Left kidney (tissue), 2 donors: ENCODE results near the gene CHKA. TPM values are rescaled to one million over a fixed set of nuclear protein-coding genes. Genes with fewer than 3 reads are reported as not detected.

Experiments used
- DNase-seq: peaks from one replicate; pipeline ENCODE4 v3.0.0-alpha.2; 2013
- polyA plus RNA-seq: library from polyadenylated mRNA; unstranded; fragments of 120-200 nt; gene quantifications from one replicate; pipeline ENCODE4 v1.2.1, GENCODE V29; 2013; ENCODE audit not compliant: insufficient read length

Gene CHKA
- polyA plus RNA-seq, 1 donor = 62.2 TPM

DNA sequence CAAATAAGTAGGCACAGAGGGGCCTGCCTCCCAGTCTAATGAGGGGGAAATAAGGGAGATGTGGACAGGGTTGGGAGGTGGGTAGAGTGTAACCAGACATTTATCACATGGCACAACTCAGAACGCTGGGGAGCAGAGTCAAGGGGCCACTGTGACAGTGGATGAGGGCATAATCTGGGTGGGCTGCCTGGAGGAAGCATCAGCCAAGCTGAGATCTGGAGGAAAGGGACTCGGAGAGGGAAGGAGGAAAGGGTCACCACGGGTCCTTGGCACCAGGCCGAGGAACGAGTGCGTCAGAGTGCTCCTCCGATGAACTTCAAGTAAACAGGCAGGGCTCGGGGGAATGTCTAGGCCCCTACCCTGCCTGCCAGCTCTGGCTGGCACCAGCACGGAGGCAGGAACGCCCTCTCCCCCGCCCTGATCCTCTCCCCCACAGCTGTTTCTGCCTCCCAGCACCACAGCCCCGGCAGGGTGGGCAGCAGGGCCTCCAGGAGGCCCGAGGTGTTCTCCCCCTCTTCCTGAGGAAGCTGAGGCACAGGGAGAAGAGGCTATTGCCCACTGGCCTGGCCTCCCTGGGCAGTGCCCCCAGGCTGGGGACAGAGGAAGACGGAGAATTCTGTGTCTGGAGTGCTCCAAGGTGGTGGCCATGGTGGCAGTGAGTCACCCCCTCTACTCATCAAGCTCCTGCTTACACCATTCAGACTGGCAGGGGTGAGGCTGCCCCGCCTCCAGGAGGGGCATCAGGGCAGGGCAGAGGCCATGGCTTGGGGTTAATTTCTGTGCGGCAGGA, 106.8 kb downstream of the CHKA start:
- DNase-seq = no peak

DNA sequence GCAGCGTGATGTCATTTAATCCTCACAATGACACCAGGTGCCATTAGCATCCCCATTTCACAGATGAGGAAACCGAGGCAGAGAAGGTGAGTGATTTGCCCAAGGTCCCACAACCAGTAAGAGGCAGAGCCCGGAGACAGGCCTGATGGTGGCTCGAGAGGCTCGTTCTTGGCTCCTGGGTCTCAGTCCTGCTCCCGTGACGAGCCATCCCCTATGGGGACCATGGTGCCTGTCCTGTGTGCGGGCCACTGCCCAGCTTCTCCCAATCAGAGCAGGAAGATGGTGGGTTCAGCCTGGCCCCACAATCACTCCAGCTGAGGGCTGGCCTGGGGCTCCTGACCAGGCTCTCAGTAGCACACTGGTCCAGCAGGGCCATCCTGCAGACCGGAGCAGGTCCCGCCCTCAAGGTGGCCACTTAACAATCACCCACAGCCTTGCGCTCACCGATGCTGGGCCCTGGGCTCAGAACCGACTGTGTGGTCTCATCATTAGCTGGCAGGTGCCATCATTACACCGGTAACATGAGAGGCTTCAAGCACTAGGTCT, 107.5 kb downstream of the CHKA start:
- DNase-seq = no peak

DNA sequence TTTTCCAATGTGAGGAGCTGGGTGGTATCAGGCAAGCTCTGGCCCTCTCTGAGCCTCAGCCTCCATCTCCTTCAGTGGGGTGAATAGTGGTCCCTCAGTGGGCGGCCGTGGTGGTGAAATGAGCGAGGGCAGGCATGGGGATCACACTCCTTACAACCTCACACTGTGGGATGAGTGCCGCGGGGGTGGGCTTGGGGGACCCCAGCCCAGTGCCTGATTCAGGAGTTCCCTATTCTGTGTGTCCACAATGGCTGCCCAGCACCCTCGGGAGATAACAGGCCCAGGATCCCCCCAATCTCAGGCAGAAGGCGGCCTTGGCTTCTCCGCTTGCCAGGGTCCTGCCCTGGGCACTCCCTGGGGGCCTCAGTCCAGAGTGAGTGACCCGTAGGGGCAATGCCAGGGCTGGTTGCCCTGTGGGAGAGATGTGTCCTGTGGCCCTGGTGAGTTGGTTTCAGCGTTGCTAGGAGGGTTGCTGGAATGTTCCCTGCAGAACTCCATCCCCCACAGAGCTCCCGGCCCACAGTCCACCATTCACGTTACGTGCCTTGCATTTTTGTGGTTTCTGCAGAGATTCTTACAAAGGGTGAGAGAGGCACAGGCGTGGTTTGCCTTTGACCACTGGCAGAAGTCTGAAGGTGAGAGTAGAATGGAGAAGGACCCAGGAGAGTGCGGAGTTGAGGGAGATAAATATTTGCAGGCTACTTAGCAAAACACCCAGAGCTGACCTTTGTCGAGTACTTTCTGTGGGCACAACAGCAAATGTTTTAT, 108.2 kb downstream of the CHKA start:
- DNase-seq = no peak

DNA sequence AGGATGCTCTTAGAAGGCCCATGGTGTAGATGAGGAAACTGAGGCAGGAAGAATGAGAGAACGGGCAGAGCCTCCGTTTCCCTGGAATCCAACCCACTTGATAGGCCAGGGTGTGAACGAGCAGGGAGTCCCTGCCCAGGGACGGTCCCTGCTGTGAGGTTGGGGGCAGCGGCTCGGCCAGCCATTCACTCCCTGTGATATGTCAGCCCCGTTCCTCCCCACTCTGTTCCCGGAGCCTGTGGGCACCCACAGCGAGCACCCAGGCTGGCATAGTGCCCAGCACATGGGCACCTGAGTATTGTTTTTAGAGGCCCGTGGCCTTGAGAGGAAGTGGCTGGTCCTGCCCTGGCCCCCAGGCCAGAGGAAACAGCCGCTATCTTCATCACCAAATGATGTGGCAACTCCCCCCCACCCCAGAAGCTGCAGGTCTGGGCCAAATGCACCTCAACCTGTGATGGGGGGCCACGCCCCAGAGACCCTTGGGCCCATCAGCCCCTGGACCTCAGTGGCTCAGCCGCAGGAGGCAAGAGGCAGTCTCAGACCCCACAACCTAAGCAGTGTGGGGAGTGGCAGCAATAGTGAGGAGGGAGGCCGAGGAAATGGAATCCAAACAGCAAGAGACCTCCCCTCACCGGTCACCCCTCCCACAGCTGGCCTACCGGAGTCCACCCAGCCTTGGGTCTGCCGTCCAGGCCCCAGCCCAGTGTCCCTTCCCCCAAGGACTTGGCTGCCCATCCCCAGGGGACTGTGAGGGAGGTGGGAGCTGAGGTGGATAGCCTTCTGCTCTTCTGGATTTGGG, 108.9 kb downstream of the CHKA start:
- no peak for DNase-seq

DNA sequence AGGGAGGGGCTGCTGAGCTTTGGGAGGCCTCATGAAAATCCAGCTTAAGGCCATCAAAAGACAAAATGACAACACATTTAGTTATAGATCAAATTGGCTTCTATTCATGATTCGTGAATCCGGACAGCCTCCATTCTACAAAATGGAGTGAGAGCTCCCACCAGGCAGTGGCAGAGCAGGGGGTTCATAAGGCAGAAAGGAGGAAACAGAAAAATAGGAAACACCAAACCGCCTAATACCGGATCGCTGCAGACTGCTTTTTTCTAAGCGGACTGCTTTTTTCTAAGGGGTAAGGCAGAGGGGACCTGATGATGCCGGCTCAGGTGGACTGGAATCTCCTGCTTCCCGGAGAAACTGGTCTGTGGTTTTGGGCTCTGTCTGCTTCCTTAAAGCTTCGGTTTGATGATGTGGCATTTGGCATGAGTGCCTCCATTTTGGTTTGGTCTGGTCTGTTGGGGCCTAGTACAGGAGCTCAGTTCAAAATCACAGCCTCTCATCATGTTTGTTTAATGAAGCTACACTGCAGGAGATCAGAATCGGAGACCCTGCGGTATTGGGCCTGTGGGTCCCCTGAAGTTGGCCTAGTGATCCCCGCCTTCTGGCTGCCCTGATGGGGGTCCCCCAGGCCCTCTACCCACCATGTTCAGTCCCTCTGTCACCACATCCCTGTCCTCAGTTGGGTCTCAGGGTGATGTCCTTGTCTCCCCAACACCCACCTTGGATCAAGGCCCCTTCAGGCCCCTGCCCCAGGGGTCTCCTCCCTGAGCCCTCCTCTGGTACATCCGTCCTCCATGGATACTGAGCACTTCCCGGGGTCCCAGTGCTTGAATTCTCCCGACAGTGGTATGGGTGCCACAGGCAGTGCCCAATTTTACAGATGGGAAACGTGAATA, 109.9 kb downstream of the CHKA start:
- no peak for DNase-seq

DNA sequence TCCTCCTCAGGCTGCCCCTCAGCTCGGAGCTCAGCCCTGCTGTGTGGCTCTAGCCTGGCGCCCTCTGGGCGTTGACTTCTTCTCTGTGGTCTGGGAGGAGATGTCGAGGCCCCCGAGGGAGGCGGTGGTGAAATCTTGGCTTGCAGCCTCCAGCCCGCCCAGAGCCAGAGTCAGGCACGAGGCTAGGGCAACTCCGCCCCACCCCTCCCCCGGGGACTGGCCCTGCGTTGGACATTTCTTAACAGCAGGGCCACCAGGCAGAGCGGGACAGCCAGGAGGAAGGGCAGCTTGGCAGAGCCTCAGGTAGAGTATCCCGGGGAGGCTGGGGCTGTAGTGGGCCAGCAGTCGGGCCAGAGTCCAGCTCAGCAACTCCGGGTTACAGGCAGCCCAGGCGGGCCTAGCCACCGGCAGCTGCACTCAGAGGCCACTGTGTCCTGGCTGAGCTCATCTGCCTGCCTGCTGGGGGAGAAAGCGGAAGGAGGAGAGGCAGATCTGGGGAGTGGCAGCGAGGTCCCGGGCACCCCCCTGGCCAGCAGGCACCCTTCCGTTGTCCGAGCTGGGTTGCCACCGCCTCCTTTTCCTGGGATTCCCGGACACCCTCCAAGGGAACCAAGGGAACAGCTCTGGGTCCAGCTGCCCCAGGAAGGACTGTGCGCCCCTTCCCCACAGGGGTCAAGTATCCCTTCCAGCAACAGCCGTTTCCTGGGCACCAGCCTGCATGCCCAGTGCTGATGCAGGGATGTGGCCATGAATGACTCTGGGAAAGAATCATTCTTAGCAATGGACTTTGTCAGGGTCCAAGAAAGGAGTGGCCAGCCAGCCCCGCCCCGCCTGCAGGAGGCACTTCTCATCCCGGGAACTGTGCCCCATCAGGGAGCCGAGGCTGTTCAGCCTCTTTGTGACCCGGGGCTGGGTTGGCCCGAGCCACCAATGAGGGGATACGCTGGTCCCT, 110.8 kb downstream of the CHKA start, which contains the start of gene ALDH3B1:
Gene ALDH3B1, plus strand, starts transcription at position 238 of the 952 bp plus-strand sequence. CDS start 4,971 bp downstream, outside the sequence.
- no peak for DNase-seq

DNA sequence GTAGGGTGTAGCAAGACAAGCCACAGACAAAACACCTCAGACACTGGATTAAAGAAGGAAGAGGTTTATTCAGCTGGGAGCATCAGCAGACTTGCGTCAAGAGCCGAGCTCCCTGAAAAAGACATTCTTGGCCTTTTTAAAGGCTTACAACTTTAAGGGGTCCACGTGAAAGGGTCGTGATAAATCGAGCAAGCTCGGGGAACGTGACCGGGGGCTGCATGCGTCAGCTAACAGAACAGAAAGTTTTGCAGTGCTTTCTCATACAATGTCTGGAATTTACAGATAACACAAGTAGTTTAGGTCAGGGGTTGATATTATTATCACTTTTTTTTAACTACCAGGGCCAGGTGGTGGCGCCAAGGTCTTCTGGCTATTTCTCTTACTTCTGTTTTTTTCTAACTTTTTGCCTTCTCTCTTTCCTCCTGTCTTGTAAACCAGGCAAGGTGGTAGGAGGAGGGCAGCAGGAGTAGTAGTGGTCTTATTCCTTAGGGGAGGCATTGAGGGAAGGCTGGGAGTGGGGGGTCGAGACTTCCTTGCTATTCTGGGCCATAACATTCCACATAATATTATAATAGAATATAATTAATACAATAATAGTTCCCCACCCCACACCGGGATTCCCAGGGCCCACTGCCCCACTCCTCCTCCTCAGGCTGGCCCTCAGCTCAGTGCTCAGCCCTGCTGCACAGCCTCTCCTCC, 111.6 kb downstream of the CHKA start:
- DNase-seq = no peak

DNA sequence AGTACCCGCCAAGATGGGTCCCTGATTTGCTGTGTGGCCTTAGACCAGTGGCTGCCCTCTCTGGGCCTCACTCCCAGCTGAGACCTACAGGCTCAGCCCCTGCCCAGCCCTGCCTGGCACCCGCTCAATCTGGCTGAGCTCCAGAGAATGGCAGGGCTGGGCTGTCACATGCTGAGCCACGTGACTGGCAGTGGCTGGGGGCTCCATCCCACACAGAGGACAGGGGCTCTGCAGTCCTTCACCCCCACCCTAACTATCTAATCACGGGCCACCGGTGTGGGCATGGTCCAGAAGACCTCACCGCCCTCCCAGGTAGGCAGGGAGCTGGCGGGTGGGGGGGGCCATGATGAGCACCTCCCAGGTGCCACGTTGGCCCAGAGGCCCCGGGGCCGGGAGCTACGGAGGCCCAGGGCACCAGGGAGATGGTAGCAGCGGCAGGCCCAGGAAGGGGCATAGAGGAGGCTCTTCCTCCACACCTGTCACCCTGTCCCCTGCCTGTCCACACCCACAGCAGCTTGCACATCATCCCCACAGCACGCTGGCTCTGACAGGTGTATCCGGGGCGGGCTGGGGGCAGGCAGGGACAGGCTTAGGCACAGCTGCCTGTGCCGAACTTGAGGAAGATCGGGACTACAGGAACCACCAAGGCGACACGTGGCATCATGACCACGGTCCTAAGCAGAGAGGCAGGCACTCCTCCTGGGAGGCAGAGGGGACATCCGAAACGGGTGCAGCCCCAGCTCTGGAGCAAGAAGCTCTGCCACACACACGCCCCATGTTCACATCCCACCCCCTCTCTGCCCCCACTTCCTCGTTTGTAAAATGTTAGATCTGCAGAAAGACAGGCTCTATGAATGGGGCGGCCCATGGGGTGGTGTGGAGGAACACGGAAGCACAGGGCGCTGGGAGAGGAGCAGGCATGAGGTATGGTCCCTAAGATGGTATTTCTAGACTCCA, 112.5 kb downstream of the CHKA start:
- DNase-seq = no peak

DNA sequence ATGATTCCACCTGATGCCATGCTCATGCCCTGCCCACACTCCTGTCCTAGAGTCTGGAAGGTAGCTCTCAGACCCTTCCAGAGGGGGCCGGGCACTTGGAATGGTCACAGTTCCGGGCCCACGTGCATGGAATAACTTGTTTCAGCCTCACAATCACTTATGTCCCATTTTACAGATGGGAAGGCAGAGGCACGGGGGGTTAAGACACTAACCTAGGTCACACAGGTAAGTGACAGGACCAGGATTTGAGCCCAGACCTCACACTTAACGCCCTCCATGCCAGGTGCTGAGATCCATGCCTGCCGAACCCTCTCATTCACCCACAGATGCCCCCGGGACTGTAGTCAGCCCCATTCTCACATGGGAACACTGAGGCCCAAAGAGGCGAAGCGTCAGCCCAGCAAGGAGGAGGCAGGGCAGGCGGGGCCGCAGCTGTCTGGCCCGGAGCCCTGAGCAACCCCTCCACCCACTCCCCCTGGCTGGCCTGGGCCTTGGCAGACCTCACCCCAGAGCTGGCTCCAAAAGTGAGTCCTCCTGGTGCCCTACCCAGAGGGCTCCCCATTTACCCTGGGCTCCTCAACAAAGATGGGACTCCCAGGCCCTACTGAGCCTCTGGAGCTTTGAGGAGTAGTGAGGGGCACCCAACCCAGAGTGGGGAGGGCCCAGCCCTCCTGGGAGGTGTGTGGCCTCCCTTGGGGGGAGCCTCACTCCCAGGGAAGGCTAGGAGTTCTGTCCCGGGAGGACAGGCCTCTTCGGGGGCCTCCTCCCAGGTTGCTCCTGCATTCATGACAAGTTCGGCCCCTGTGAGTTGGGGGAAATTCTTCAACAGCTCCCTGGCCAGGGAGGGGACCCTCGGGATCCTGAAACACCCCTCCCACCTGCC, 113.4 kb downstream of the CHKA start:
- no peak for DNase-seq

DNA sequence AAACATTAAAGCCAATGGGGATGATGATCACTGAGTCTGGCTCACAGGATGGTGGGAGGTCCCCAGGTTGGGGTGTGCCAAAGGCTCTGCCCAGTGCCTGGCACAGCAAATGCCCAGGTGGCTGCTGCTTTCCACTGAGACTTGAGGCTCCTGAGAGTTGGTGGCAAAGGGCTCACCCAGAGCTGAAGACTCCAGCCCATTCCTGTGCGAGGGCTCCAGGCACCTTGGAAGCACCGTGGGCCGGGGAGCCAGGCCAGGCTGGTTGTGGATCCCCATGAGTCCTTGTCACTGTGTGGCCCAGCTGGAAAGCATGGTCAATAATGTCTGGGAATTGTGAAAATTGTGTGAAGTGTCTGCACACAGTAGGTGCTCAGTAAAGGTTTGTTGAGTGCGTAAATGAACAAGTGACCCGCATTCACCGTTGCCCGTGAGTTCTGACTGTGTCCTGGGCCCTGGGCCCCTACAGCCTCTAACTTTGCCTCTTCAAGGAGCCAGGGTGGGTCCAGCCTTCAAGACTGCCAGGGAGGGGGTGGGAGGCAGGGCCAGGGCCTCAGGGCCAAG, 114.5 kb downstream of the CHKA start:
- no peak for DNase-seq

DNA sequence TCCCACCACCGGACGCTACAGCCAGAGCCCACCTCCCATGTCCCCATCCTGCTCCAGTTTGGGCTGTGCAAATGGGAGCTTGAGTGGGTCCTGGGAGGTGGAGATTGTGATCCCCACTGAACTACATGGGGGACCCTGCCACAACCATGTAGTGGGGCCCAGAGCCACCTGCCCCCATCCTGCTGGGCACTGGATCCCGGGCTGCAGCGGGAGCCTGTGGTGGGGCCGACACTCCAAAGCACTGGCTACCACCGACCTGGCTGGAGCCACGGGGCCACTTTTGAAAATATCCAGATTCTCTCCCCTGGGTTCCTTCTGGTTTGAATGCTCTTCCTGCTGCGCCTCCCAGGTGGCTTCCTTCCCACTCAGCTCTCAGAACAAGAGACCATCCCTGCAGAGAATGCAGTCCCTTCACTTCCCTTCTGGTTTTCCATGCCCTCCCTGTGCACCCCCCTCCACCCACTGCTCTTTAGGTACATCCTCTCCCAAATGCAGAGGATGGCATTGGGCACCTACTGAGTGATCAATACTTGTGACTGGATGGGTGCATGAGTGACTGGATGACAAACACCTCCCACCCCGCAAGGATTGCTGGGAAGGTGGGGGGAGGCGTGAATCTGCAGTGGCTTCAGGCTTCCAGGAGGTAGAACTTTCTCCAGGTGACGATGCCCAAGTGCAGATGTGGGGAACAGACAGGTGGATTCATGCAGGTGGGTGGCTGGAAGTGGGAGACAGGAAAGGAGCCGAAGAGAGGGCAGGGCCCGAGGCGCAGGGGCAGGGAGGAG, 116.4 kb downstream of the CHKA start:
- DNase-seq = no peak

DNA sequence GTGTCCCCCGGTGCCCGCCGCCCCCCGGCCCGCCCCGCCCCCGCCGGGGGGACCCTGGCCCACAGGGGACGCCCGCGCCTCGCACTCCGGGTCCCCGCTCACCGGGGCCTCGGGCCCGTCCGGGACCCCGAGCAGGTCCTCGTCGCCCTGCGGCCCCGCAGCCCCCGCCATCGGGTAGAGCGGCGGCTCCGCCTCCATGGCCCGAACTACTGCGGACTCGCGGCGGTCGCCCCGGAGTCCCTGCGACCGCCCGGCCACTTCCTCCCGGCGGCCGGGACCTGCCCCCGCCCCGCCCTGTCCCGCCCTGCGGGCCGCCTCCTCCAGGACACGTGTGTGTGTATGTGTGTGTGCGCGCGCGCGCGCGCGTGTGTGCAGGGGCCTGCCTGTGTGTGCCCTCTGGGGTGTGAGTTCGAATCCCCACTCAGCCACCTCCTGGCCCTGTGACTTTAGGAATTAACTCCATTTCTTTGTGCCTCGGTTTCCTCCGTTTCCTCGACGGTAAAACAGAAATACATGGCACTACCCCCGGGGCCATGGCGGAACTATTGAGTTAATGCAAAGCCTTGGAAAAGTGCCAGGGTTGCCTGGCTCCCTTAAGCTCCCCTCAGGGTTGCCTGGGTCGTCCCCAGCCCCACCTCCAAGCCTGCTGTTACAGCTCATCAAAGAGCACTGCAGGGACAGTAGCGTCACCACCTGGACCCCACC, 117.2 kb downstream of the CHKA start, which contains the start of gene UNC93B1:
Gene UNC93B1, minus strand, starts transcription at position 252 of the 705 bp plus-strand sequence. Its CDS starts 54 bp downstream, at position 198.
- peak; percentile 68 for DNase-seq

DNA sequence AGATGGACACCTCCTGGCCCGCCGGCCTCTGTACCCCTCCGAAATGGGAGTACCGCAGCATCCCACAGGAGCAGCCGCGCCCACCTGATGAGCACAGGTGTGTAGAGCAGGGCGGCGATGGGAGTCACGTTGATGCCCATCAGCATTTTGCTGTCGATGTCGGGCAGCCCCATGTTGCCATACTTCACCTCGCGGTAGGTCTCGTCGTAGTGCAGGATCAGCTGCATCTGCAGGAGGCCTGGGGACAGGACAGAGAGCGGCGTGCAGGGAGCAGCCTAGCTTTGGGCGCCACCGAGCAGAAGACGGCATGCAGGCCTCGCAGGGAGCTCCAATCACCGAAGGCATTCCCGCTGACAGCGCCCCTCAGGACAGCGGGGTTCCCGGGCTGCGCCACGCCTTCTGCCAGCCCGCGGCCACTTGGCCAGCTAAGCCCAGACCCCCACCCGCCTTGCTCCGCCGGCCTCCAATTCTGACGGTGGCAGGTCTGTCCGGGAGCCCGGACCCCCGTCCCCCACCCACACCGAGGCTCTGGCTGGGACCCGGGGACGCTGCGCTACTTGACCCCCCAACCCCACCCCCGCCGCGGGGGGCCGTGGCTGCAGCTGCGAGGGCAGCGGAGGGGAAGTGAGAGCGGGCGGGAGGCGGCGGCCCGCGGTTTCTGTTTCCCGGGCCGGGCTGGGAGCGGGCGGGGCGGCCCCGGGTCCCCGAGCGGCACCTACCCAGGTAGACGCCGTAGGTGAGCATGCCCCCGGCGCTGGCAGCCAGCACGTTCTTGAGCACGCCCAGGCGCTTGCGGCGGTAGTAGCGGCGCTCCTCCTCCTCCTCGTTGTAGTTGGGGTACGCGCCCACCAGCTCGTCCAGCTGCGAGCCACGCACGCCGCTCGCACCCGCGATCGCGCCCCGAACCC, 118.0 kb downstream of the CHKA start:
- DNase-seq = no peak
